Raji (cell line): ENCODE results near the gene EEF1AKMT2.
A peak's percentile ranks its signal among the peaks of the same experiment; 100 is the strongest.

Experiments used
- POLR2A ChIP-seq: IDR thresholded peaks from 2 replicates; pipeline ENCODE4 v1.6.1; 2011; ENCODE audit warnings: low read depth, low read length, control low read depth; ENCODE audit not compliant: insufficient read depth

EEF1AKMT2 gene

DNA sequence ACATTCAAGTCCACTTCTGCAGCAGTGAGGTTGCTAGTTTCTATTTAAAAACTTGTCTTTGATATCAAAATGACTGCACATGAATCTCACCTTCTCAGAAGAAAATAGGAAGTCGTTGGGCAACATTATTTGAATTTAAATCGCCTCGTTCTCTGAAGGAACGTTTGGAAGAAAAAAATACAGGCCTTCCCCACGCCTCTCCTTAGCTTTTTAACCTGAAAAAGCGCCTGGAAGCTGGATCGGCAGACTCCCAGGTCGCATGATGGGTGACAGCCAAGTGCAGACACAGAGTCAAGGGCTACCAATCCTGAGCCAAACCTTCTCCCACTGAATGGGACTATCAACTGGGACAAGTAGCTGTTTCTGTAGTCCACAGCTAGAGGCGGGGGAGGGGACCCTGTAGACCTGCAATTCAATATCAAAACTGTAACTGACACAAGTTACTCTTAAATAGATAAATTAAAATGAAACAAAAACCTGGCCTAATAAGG, 49.7 kb downstream of the EEF1AKMT2 start:
- no peak for TF ChIP-seq POLR2A

- TF ChIP-seq POLR2A, result no peak
Observed at GRCh38 chr10:124741281-124741921, 50.3 kb downstream of the EEF1AKMT2 start.

- peak; percentile 23; the same call in 1 of the 2 replicates for TF ChIP-seq POLR2A
Observed at GRCh38 chr10:124740369-124741280, 51.1 kb downstream of the EEF1AKMT2 start.

- no peak for TF ChIP-seq POLR2A
Observed at GRCh38 chr10:124739986-124740368, 51.7 kb downstream of the EEF1AKMT2 start.

DNA sequence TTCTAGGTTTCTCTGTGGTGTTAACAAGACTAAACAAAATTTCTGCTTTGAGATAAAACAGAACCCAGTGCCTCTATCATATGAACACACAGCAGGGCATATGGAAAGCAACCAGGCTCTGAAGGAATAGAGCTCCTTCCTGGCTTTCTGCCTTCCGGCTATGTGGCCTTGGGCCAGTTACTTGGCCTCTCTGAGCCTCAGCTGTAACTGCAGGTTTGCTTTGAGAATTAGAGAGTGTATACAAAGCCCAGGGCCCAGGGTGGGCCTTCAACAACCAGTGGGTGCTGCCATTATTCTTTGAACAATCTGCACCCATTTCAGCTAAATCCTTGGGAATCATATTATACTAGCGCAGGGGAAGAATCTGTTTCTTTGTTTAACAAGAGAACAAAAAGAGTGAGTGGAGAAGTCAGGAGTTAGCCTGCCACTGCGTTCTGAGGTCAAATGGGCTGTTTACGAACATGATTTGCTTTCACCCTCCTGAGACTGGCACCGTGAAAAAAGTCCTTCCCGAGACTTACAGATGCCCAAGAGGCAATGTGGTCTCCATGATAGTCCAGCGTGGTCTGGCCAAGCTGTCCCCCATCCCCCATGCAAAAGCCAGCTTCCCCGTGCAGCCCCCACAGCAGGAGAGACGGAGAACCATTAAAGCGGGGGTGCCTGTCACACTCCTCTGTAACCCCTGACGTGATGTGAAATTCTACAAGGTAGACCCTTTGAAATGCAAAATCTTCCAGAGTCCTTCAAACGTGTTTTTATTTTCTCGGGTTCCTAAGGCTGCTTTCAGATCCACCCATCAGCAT, 52.4 kb downstream of the EEF1AKMT2 start:
- no peak for TF ChIP-seq POLR2A

- TF ChIP-seq POLR2A, result no peak
Observed at GRCh38 chr10:124738441-124738840, 53.2 kb downstream of the EEF1AKMT2 start.

- TF ChIP-seq POLR2A, result no peak
Observed at GRCh38 chr10:124737708-124738107, 54.0 kb downstream of the EEF1AKMT2 start.

DNA sequence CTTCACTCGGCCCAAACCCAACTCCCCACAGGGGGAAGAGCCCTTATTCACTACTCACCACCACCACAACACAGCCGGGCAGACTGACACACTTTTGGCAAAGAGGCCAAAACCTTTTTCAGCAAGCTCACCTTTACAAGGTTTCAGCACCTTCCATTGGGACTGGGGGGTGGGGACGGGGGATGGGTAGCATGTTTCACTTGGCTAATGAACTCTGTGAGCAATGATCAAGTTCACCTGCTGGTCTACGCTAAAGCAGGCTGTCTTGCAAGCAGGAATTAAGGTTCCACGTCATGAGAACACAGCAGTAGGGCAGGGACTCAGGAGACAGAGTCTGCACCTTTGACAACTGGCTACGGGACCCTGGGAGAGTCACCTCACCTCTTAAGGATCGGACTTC, 54.5 kb downstream of the EEF1AKMT2 start:
- no peak for TF ChIP-seq POLR2A

GRCh38 chr10:124736491-124737136, 55.1 kb downstream of the EEF1AKMT2 start:
- TF ChIP-seq POLR2A, result no peak

GRCh38 chr10:124735491-124736286, 56.0 kb downstream of the EEF1AKMT2 start:
- no peak for TF ChIP-seq POLR2A

DNA sequence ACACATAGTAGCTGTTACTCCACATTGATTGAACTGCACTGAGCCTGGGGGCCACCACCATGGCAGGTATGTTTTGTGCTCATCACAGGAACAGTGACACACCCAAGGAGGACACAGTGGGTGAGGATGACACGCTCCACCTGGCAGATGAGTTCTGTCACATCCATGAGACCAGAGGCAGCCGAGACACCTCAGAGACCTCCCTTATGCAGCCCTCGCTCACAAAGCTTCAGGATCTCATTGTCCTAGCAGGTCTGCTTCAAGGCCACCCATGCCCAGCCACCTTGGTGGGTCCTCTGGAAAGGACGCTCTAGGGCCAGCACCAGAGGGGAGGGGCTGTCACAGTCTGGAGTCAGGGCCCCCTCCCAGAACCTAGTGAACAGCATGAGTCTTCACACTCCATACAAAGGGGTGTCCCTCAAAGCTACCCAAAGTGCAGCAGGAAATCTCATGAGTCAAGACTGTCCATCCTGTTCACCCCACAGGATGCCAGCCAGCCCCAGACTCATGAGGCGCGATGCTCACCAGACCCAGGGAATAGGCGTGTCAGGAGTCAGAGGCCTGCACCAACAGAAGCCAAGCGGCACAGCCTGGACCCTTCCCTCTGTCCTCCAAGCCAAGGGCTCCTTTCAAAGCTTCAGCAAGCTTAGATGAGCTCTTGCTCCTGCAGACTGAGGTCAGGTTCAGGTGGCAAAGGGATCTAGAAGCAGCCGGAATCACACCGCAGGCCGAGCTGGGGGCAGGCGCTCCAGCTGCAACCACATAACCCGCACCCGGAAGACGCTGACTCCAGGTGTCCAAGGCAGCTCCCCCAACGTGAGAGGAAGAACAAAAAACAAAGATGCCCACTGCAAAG, 57.1 kb downstream of the EEF1AKMT2 start:
- no peak for TF ChIP-seq POLR2A

- no peak for TF ChIP-seq POLR2A
Observed at GRCh38 chr10:124733571-124734245, 58.0 kb downstream of the EEF1AKMT2 start.
